GM18502 (cell line): ENCODE results near the gene CACYBP.

Source experiments
- ATAC-seq: cut with Tn5 transposase; IDR thresholded peaks from one replicate; pipeline ENCODE4 v1.9.1; 2021; ENCODE audit warnings: mild to moderate bottlenecking; ENCODE audit not compliant: unreplicated experiment, poor library complexity

Gene CACYBP

GRCh38 chr1:174999936-175000696 is at the start of gene CACYBP:
CACYBP (plus strand) TSS chr1:174999947; CDS start chr1:175000181, 234 bp downstream.
- peak; percentile 6 for ATAC-seq

GRCh38 chr1:174953285-174954072 is 46.3 kb upstream of the CACYBP start:
- ATAC-seq = no peak

GRCh38 chr1:174954073-174954460 is 45.7 kb upstream of the CACYBP start:
- ATAC-seq = no peak

GRCh38 chr1:174954671-174955669 is 44.8 kb upstream of the CACYBP start:
- ATAC-seq = no peak

- ATAC-seq = no peak
Observed at GRCh38 chr1:174956086-174956485, 43.7 kb upstream of the CACYBP start.

- no peak for ATAC-seq
Observed at GRCh38 chr1:174956976-174957375, 42.8 kb upstream of the CACYBP start.

GRCh38 chr1:174957829-174958228 is 41.9 kb upstream of the CACYBP start:
- ATAC-seq = no peak

- no peak for ATAC-seq
Observed at GRCh38 chr1:174958396-174958795, 41.4 kb upstream of the CACYBP start.

- no peak for ATAC-seq
Observed at GRCh38 chr1:174960362-174960761, 39.4 kb upstream of the CACYBP start.

- ATAC-seq = no peak
Observed at GRCh38 chr1:174963529-174964125, 36.1 kb upstream of the CACYBP start.

- no peak for ATAC-seq
Observed at GRCh38 chr1:174964261-174964971, 35.3 kb upstream of the CACYBP start.

- ATAC-seq = no peak
Observed at GRCh38 chr1:174964972-174965361, 34.8 kb upstream of the CACYBP start.

GRCh38 chr1:174965362-174966007 is 34.3 kb upstream of the CACYBP start:
- ATAC-seq = no peak

- no peak for ATAC-seq
Observed at GRCh38 chr1:174966008-174966572, 33.7 kb upstream of the CACYBP start.

GRCh38 chr1:174967845-174968705 is 31.7 kb upstream of the CACYBP start:
- no peak for ATAC-seq

GRCh38 chr1:174968750-174969244 is 30.9 kb upstream of the CACYBP start:
- ATAC-seq = peak; percentile 77

- ATAC-seq = no peak
Observed at GRCh38 chr1:174969977-174970376, 29.8 kb upstream of the CACYBP start.
